Upper lobe of left lung (tissue), 4 donors: Measurements from ENCODE around the gene LAMA3.

Experiments used
- EP300 ChIP-seq, 4 donors: sonication (generic); formaldehyde crosslinking; IDR thresholded peaks; one replicate each; pipeline ENCODE4 v1.5.1; 2017; ENCODE audit warnings: antibody characterized with exemption in 4 of 4, control low read depth in 2 of 4
- POLR2A ChIP-seq, 4 donors: fragments of 450-650 bp; IDR thresholded peaks; one replicate each; pipeline ENCODE4 v1.5.1; 2016 to 2017; ENCODE audit warnings: antibody characterized with exemption in 4 of 4, mild to moderate bottlenecking in 2 of 4
- POLR2AphosphoS5 ChIP-seq, 2 donors: sonication (generic); formaldehyde crosslinking; IDR thresholded peaks; one replicate each; pipeline ENCODE4 v1.5.1; 2017; ENCODE audit warnings: antibody characterized with exemption in 2 of 2
- TF ChIP-seq, protein P1 (sequence below), 6 experiments: fragments of 450-650 bp in 4 of 6; fragments of 200-600 bp in 2 of 6; sonication (generic) in 2 of 6; IDR thresholded peaks; one replicate each; pipeline ENCODE4 v1.5.1; 2016 to 2019; ENCODE audit warnings: antibody characterized with exemption in 6 of 6

DNA sequence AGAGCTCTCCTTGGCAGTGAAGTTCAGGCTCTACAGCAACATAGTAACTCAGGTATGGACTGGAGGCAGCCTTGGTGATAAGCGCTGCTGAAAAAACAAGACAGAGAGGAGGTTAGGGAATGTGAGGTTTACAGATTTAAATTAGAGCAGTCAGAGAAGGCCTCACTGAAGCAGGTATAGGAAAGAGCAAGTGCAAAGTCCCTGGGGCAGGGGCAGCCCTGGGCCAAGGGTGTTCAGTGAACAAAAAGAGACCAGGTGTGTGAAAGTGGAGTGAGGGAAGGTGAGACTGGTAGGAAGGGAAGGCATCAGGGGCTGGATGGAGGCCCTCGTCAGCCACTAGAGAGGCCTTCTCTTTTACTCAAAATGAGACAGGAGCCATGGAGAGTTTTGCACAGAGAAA, 89.6 kb downstream of the LAMA3 start:
- TF ChIP-seq, protein P1, sequence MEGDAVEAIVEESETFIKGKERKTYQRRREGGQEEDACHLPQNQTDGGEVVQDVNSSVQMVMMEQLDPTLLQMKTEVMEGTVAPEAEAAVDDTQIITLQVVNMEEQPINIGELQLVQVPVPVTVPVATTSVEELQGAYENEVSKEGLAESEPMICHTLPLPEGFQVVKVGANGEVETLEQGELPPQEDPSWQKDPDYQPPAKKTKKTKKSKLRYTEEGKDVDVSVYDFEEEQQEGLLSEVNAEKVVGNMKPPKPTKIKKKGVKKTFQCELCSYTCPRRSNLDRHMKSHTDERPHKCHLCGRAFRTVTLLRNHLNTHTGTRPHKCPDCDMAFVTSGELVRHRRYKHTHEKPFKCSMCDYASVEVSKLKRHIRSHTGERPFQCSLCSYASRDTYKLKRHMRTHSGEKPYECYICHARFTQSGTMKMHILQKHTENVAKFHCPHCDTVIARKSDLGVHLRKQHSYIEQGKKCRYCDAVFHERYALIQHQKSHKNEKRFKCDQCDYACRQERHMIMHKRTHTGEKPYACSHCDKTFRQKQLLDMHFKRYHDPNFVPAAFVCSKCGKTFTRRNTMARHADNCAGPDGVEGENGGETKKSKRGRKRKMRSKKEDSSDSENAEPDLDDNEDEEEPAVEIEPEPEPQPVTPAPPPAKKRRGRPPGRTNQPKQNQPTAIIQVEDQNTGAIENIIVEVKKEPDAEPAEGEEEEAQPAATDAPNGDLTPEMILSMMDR (IDR thresholded peaks at IDR 0.05), result no peak
- TF ChIP-seq POLR2AphosphoS5 (IDR thresholded peaks at IDR 0.05) (no peak), POLR2A (IDR thresholded peaks at IDR 0.05) (no peak), EP300 (IDR thresholded peaks at IDR 0.05) (no peak)
